Activated CD8-positive, alpha-beta T cell treated with anti-CD3 and anti-CD28 coated beads for 36 hours (primary cell): Measurements from ENCODE around the gene RIN1. TPM values are rescaled to one million over a fixed set of nuclear protein-coding genes. Genes with fewer than 3 reads are reported as not detected.

ENCODE experiments used
- ATAC-seq: fragments of 200-7000 bp; cut with Tn5 transposase; one replicate; pipeline ENCODE4 v1.10.0; 2021; ENCODE audit warnings: mild to moderate bottlenecking, moderate library complexity
- CTCF ChIA-PET: fragments of 350-600 bp; sonication (Branson Sonifier 250); formaldehyde crosslinking; loops from one replicate; lab custom pipeline; 2021; ENCODE audit warnings: antibody characterized with exemption; lab: Charles Lee
- POLR2A ChIA-PET: fragments of 350-600 bp; sonication (Branson Sonifier 250); formaldehyde crosslinking; loops from one replicate; lab custom pipeline; 2021; ENCODE audit warnings: antibody characterized with exemption; lab: Charles Lee
- DNase-seq: peaks from one replicate; pipeline ENCODE4 v3.0.0-alpha.2; 2020
- H3K27ac Mint-ChIP-seq: one replicate; pipeline ENCODE4 v1.8.0; 2021; ENCODE audit warnings: mild to moderate bottlenecking, mixed read lengths
- H3K27me3 Mint-ChIP-seq: one replicate; pipeline ENCODE4 v1.8.0; 2021; ENCODE audit warnings: mixed read lengths
- H3K36me3 Mint-ChIP-seq: one replicate; pipeline ENCODE4 v1.8.0; 2021; ENCODE audit warnings: low read depth, mixed read lengths
- H3K4me1 Mint-ChIP-seq: one replicate; pipeline ENCODE4 v1.8.0; 2021; ENCODE audit warnings: low read depth, mixed read lengths
- H3K4me3 Mint-ChIP-seq: one replicate; pipeline ENCODE4 v1.8.0; 2021; ENCODE audit warnings: mild to moderate bottlenecking, moderate library complexity, mixed read lengths
- H3K9me3 Mint-ChIP-seq: one replicate; pipeline ENCODE4 v1.8.0; 2021; ENCODE audit warnings: mixed read lengths
- CTCF ChIP-seq: fragments of 200-600 bp; IDR thresholded peaks from one replicate; pipeline ENCODE4 v1.8.0; 2022; ENCODE audit warnings: antibody characterized with exemption, mild to moderate bottlenecking
- intact Hi-C: fragments of 100-400 bp; cut with micrococcal nuclease; formaldehyde crosslinking; loops from one replicate; pipeline ENCODE4 v1.10.0; 2022
- total RNA-seq, 2 experiments: library from RNA; stranded (reverse); gene quantifications; one replicate each; pipeline ENCODE4 v1.2.3, GENCODE V29; 2021

Gene RIN1
- total RNA-seq, 2 experiments from 2014 or later = 1.1 to 1.6 TPM

GRCh38 chr11:66346476-66347424 is 10.5 kb upstream of the RIN1 start:
- H3K36me3 Mint-ChIP-seq = peaks cover 7% of the 10 kb centered on the region
- CTCF ChIA-PET = interaction anchor here (1.5 to 5.5 kb wide), 6 partner anchors 17 to 331 kb away, joined by 3 to 44 read pairs (median 14); no protein-coding TSS in a partner anchor
- no peaks in the 10 kb centered on the region for H3K9me3 Mint-ChIP-seq
- peak overlapping the region; percentile 92 for H3K27ac Mint-ChIP-seq
- H3K27me3 Mint-ChIP-seq = peaks cover 2% of the 10 kb centered on the region
- TF ChIP-seq CTCF = no peak
- POLR2A ChIA-PET = interaction anchor here (0.6 to 3.3 kb wide), 12 partner anchors 9 to 92 kb away, joined by 3 to 22 read pairs (median 4); partner anchors contain the start of genes CD248, MRPL11, RIN1 and SLC29A2
- DNase-seq (no peak), ATAC-seq (no peak)
- H3K4me3 Mint-ChIP-seq = peak overlapping the region; percentile 95
- intact Hi-C loops = loop anchor here (5.0 kb wide), 1 partner anchor 34 kb away; no protein-coding TSS in a partner anchor
- peaks cover 46% of the 10 kb centered on the region for H3K4me1 Mint-ChIP-seq

DNA sequence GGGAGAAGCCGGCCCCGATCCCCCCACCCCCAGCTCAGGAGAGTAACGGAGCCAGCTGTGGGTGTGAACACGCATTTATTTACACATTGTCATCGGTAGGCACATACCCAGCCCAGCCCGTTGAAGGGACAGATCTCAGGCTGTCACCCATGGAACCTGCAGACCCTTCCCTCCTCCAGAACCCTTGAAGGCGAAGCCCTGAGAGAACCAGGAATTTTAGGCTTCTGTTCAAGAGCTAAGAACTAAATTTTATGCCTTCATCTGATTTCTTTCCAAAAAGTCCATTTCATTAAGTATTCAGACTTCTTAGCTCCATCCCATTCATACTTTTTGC is 9.0 kb upstream of the RIN1 start:
- intact Hi-C loops = loop anchor here (5.0 kb wide), 1 partner anchor 33 kb away; no protein-coding TSS in a partner anchor
- peaks cover 13% of the 10 kb centered on the region for H3K36me3 Mint-ChIP-seq
- peak overlapping the region; percentile 95 for H3K4me3 Mint-ChIP-seq
- H3K27ac Mint-ChIP-seq = peak overlapping the region; percentile 92
- CTCF ChIA-PET = interaction anchor here (0.8 to 5.5 kb wide), 8 partner anchors 9 to 333 kb away, joined by 3 to 44 read pairs (median 6); partner anchors contain the start of genes RIN1 and YIF1A
- H3K27me3 Mint-ChIP-seq = peaks cover 2% of the 10 kb centered on the region
- ATAC-seq = peak; percentile 10
- H3K9me3 Mint-ChIP-seq = no peaks in the 10 kb centered on the region
- TF ChIP-seq CTCF = no peak
- POLR2A ChIA-PET = interaction anchor here (0.6 to 3.3 kb wide), 9 partner anchors 9 to 122 kb away, joined by 3 to 22 read pairs (median 9); partner anchors contain the start of genes CD248, RIN1 and SLC29A2
- no peak for DNase-seq
- peaks cover 43% of the 10 kb centered on the region for H3K4me1 Mint-ChIP-seq

- H3K27me3 Mint-ChIP-seq = peaks cover 2% of the 10 kb centered on the region
- DNase-seq (peak; percentile 99), ATAC-seq (peak; percentile 78)
- intact Hi-C loops = loop anchor here (5.0 kb wide), 1 partner anchor 32 kb away; no protein-coding TSS in a partner anchor
- H3K4me3 Mint-ChIP-seq = peak within 1 kb of the TSS; percentile 95
- H3K36me3 Mint-ChIP-seq = peaks cover 13% of the 10 kb centered on the region
- no peaks in the 10 kb centered on the region for H3K9me3 Mint-ChIP-seq
- peaks cover 43% of the 10 kb centered on the region for H3K4me1 Mint-ChIP-seq
- peak; percentile 14 for TF ChIP-seq CTCF
- CTCF ChIA-PET = interaction anchor here (0.8 to 5.5 kb wide), 12 partner anchors 9 to 333 kb away, joined by 3 to 44 read pairs (median 4); partner anchors contain the start of genes RIN1 and YIF1A
- POLR2A ChIA-PET = interaction anchor here (0.8 to 3.3 kb wide), 12 partner anchors 9 to 63 kb away, joined by 3 to 22 read pairs (median 3); partner anchors contain the start of genes CD248, RIN1 and SLC29A2
- peak within 1 kb of the TSS; percentile 92 for H3K27ac Mint-ChIP-seq
Measured at GRCh38 chr11:66344550-66345315, 8.5 kb upstream of the RIN1 start, which contains the start of gene BRMS1. Gene BRMS1 (minus strand): TSS chr11:66345104. CDS start chr11:66342234, 2,870 bp downstream.

DNA sequence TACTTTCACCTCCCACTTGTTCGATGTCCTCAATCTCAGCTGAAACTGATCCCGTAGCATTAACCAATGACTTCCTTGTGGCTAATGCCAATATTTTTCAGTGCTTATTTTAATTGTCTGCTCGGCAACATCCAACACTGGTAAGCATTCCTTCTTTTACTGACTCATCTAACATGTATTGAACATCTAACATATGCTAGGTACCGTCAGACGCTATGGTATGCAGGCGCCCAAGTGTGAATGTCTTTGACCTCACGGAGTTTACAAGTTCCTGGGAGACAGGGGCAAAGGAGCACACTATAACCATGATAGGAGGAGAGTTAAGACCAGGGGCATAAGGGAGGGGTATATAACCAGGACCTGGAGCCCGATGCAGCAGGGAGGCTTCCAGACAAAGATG is 6.9 kb upstream of the RIN1 start:
- Mint-ChIP-seq H3K27ac (no peak overlapping the region), H3K27me3 (peaks cover 2% of the 10 kb centered on the region), H3K9me3 (no peaks in the 10 kb centered on the region), H3K4me3 (peak overlapping the region; percentile 95), H3K4me1 (peaks cover 44% of the 10 kb centered on the region), H3K36me3 (peaks cover 22% of the 10 kb centered on the region)
- no peak for TF ChIP-seq CTCF
- intact Hi-C loops = no loop called here
- no peak for ATAC-seq
- DNase-seq = no peak
- CTCF ChIA-PET = interaction anchor here (0.8 to 2.5 kb wide), 4 partner anchors 13 to 75 kb away, joined by 3 to 9 read pairs (median 4); no protein-coding TSS in a partner anchor
- POLR2A ChIA-PET = interaction anchor here (1.4 to 2.9 kb wide), 3 partner anchors 17 to 31 kb away, joined by 3 to 11 read pairs (median 10); partner anchors contain the start of gene CD248
